Inflammatory macrophage (primary cell): ENCODE results near the gene CAMK2G.
"Not testable (repeated sequence)": the region's sequence is repeated elsewhere in the genome, so short reads cannot be mapped to it uniquely, and the experiment has no call there.

ENCODE experiments used
- DNase-seq, 2 donors: peaks; one replicate each; pipeline ENCODE4 v3.0.0-alpha.2; 2020 to 2022

The CAMK2G gene

GRCh38 chr10:73902351-73902750 lies 28.0 kb upstream of the CAMK2G start:
- DNase-seq = peak; percentile 68 to 80

- no peak for DNase-seq
Measured at GRCh38 chr10:73901261-73901660, 26.9 kb upstream of the CAMK2G start.

GRCh38 chr10:73900064-73900463 lies 25.7 kb upstream of the CAMK2G start:
- DNase-seq = peak; percentile 45 to 46

GRCh38 chr10:73899423-73899822 lies 25.1 kb upstream of the CAMK2G start:
- DNase-seq = peak in 1 of 2 donors; percentile 27

DNA sequence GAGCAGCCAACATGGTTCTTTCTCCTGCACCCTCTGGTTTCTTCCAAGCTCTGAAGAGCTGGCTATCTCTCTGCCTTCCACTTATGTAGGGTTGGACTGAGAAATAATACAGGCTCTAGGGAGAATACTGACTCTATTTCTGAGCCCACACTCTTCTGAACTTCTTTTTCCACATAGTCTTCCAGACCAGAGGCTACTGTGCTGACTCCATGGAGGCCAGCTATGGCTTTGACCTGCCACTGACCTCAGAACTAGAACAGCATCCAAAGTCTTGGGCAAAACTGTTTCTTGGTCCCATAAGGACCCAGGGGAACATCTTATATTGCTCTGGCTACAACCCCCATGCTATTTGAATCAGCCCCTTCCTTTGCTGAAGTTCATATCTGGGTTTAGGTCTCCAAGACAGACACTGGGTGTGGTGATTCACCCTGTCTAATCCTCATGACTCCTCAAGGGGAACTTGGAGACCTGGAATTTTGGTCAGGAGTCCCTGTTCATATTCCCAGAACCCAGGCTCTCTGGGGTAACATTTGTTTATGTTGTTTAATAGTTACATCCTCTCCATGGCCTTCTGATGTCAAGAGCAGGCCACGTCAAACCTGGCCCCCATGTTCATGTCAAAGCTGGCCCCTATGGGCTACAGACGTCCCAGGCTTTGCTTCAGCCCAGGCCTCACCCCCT lies 24.5 kb upstream of the CAMK2G start:
- DNase-seq = no peak

GRCh38 chr10:73897693-73898092 lies 23.3 kb upstream of the CAMK2G start:
- no peak for DNase-seq

DNA sequence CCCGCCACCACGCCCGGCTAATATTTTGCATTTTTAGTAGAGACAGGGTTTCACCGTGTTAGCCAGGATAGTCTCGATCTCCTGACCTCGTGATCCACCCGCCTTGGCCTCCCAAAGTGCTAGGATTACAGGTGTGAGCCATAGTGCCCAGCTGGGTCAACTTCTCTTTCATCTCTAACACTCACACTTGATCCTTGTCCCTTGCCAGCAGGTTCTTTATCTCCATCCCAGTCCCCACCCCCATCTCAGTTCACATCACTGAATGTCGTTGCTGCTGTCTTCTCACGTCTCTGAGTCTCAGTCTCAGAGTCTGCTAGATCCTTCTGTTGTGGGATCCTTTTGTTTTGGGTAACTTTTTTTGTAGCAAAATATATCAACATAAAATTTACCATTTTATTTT lies 21.0 kb upstream of the CAMK2G start:
- not testable (repeated sequence) for DNase-seq

DNA sequence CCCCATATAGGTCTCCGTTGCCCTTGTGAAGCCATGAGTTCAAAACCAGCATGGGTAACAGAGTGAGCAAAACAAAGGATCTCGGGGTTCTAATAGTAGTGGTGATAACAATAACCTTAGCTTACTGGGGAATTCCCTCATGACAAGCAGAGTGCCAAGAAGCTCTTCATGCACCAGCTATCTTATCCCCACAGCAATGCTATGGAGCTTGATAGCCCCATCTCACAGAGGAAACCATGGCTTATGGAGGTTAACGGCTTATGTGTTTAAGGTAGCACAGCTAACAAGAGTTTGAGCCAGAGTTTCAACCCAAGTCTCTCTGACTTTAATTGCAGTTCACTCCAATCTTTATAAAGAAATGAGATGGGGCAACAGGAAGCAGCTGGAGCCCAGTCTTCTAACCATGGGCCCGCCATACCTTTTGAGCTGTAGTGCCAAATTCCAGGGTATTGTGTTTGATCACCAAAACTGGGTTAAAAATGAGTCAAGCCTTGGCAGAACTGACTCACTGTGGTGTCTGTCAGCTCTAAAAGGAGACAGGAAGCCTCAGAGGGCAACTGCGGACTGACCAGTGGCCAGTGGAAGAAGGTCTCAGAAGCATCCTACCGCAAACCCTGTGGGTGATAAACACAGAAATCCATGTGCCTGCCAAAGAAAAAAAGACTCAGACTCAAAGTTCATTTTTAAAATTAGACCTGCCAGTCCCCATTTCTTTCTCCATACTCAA lies 20.1 kb upstream of the CAMK2G start:
- peak in 1 of 2 donors; percentile 55 for DNase-seq

- DNase-seq = no peak
Measured at GRCh38 chr10:73893426-73893825, 19.1 kb upstream of the CAMK2G start.

GRCh38 chr10:73892310-73893030 lies 18.1 kb upstream of the CAMK2G start:
- DNase-seq = peak in 1 of 2 donors; percentile 34

DNA sequence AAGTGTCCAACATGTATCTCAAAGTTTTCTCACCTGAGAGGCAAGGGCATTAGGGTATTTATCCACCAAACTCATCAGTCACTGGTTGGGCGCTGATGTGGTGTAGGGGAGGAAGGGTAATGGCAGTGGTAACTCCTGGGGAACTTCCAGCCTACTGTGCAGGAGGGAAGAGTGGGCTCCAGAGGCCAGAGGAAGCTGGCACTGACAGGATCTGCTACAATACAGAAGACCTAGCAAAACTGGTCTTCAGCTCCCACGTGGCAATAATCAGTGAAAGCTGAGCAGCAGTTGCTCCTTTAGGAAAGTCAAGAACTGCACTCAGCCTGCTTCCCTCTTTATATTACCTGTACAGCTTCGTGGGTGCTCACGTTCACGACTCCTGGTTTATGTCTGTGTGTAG lies 17.2 kb upstream of the CAMK2G start:
- DNase-seq = peak in 1 of 2 donors; percentile 29

GRCh38 chr10:73890830-73891229 lies 16.5 kb upstream of the CAMK2G start:
- not testable (repeated sequence) for DNase-seq

DNA sequence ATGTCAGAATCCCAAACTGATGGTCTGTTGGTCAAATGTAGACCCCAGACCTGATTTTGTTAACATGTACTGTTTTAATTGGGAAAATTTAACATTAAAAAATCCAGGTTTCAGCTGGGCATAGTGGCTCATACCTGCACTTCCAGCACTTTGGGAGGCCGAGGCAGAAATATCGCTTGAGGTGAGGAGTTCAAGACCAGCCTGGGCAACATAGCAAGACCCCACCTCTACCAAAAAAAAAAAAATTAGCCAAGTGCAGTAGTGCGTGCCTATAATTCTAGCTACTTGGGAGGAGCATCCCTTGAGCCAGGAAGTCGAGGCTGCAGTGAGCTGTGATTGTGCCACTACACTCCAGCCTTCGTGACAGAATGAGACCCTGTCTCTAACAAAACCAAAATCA lies 15.9 kb upstream of the CAMK2G start:
- DNase-seq = no peak

- DNase-seq = peak in 1 of 2 donors; percentile 37
Measured at GRCh38 chr10:73889416-73889815, 15.1 kb upstream of the CAMK2G start.

GRCh38 chr10:73889014-73889413 lies 14.7 kb upstream of the CAMK2G start:
- DNase-seq = peak; percentile 96 to 98

- no peak for DNase-seq
Measured at GRCh38 chr10:73888514-73888913, 14.2 kb upstream of the CAMK2G start.

- DNase-seq = peak; percentile 42 to 60
Measured at GRCh38 chr10:73887294-73888039, 13.1 kb upstream of the CAMK2G start.

DNA sequence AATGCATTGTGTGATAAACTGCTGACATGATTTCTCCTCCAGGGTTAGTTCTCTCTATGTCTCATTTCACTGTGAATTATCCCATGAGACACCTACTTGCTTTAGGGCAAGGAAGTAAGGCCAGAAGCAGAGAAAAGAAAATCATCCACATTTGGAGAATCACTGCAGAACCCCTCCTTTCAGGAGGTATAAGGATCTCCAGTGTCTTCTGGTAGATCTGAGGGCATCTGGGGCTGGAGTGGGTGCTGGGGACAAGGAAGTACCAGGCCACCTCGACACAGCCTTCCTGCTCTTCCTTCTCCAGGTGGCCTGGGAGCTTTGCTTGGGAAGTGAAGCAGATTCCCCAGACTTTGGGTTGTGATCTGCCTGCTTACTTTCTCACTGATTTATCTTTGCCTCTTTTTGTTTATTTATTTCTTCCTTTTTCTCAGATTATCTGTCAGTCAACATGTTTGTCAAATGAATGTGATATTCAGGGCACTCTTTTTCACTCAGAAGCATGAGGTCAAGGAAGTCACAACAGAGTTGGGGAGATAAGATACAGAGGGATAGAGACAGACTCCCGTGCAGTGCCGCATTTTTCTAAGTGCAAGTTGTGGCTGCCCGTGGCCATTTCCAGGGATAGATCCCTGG lies 12.4 kb upstream of the CAMK2G start:
- no peak for DNase-seq

GRCh38 chr10:73886085-73886529 lies 11.8 kb upstream of the CAMK2G start:
- DNase-seq = peak; percentile 65 to 75

GRCh38 chr10:73884017-73884416 lies 9.7 kb upstream of the CAMK2G start:
- no peak for DNase-seq

GRCh38 chr10:73881221-73881919 lies 7.0 kb upstream of the CAMK2G start:
- DNase-seq = no peak
